HAP-1 (cell line): Measurements from ENCODE around the gene CFAP91.
"Not testable (repeated sequence)": the region's sequence is repeated elsewhere in the genome, so short reads cannot be mapped to it uniquely, and the experiment has no call there.

Experiments used
- DNase-seq, 2 experiments: peaks; one replicate each; pipeline ENCODE4 v3.0.0-alpha.2; 2016 to 2020; ENCODE audit warnings: low spot score in 2 of 2
- H3K27me3 ChIP-seq: fragments of 250-450 bp; sonication (Bioruptor Pico); 2 replicates; pipeline ENCODE4 v1.5.1; 2020; ENCODE audit warnings: low read depth, mild to moderate bottlenecking, moderate library complexity
- H3K36me3 ChIP-seq: fragments of 250-450 bp; sonication (Bioruptor Pico); replicated peaks from 2 replicates; pipeline ENCODE4 v1.5.1; 2020; ENCODE audit warnings: mild to moderate bottlenecking
- H3K4me1 ChIP-seq: fragments of 250-450 bp; sonication (Bioruptor Pico); 2 replicates; pipeline ENCODE4 v1.5.1; 2020; ENCODE audit warnings: mild to moderate bottlenecking
- H3K4me3 ChIP-seq: fragments of 250-450 bp; sonication (Bioruptor Pico); 2 replicates; pipeline ENCODE4 v1.5.1; 2020; ENCODE audit warnings: mild to moderate bottlenecking, moderate library complexity
- H3K9me3 ChIP-seq: fragments of 250-450 bp; sonication (Bioruptor Pico); 2 replicates; pipeline ENCODE4 v1.5.1; 2020; ENCODE audit warnings: mild to moderate bottlenecking, moderate library complexity
- in situ Hi-C: fragments of 300-500 bp; cut with MboI; formaldehyde crosslinking; loops from 3 replicates; pipeline ENCODE4 v1.14.3; 2020; ENCODE audit warnings: low sequenced_read_pairs, inconsistent platforms, mixed read lengths

The CFAP91 gene

DNA sequence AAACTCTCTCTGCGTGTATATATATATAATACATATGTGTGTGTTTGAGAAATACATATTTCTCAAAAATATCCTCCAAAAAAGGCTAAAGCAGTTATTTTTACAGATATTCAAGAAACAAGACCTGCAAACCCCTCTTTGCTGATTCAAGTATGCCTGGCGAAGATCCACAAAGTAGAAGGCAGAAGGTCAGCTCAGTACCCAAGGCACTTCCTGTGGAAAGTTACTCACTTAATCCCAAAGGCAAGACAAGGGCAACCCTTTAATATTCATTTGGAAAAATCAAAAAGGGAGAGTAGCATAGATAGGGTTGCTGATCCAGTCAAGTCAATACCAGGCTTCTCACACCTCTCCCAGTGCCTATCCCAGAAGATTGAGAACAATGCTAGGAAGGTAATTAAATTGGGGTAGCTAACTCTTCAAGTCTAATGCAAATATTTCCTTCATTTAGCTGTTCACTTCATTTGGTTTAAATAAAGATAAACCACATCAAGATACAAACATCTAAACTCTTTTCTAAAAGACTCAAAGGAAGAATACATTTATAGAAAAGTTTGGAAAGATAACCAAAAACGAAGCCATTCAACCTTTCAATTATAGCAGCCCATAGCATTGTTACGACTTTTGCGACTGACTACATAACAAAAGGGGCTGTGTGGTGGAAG is 32.8 kb upstream of the CFAP91 start:
- Histone ChIP-seq H3K4me3 (no peak overlapping the region), H3K9me3 (no peaks in the 10 kb centered on the region), H3K4me1 (peaks cover 23% of the 10 kb centered on the region), H3K27me3 (no peaks in the 10 kb centered on the region), H3K36me3 (peaks cover 28% of the 10 kb centered on the region)
- in situ Hi-C loops: no loop called here
- DNase-seq: peak; percentile 52 to 92

DNA sequence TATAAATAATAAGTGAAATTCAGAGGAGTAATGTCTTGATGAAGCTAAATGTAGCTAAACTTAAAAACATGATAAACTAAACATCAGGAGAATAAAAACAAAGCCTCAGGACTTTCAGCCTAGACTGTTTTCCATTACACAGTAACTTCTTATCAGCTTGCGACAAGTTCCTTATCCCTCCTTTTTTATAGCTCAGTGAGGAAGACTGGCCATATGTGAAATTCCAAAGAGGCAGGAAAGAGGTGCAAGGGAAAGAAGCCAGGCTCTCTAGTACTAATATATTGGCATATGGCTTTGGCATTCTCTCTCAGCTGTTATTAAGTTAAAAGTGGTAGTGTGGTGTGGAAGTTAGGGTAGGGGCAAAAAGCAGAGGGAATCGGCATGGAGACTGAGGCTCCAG is 30.0 kb upstream of the CFAP91 start:
- Histone ChIP-seq H3K27me3 (no peaks in the 10 kb centered on the region), H3K4me1 (peaks cover 27% of the 10 kb centered on the region), H3K36me3 (peaks cover 29% of the 10 kb centered on the region), H3K4me3 (no peak overlapping the region), H3K9me3 (no peaks in the 10 kb centered on the region)
- in situ Hi-C loops: no loop called here
- no peak for DNase-seq

DNA sequence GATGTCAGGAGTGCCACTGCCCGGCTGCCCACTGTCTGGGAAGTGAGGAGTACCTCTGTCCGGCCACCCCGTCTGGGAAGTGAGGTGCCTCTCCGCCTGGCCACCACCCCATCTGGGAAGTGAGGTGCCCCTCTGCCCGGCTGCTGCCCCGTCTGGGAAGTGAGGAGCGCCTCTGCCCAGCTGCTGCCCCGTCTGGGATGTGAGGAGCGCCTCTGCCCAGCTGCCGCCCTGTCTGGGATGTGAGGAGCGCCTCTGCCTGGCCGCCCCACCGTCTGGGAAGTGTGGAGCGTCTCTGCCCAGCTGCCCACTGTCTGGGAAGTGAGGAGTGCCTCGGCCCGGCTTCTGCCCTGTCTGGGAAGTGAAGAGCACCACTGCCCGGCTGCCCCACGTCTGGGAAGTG is 28.9 kb upstream of the CFAP91 start:
- H3K27me3 ChIP-seq: no peaks in the 10 kb centered on the region
- no peak overlapping the region for H3K4me3 ChIP-seq
- in situ Hi-C loops: no loop called here
- H3K9me3 ChIP-seq: no peaks in the 10 kb centered on the region
- DNase-seq: no peak
- H3K36me3 ChIP-seq: peaks cover 29% of the 10 kb centered on the region
- H3K4me1 ChIP-seq: peaks cover 28% of the 10 kb centered on the region

DNA sequence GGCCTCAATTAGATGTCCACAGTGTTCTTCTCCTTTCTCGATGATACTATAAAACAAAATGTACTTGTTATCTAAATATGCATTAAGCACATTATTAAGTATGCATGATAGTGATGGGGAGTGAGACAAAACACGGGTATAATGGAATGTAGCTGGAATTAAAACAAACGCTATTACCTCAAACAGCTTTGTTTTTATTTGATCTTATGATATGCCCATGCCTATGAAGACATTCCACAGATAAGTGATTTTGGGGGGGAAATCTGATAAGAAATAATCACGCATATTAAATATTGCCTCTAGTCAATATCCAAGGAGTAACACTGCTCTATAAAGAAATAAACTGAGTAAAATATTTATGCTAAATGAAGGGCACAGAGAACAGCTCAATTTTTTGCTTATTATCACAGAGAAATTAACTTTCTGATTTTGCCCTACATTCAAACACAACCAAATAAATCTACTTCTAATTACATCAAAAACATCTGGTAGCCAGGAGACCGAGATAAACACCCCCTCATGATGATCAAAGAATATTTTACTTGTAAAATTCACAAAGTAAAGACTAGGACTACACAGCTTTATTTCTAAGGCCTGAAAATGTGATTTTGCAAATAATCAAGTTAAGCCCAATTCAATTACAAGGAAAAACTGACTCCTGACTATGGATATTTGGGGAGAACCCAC is 27.5 kb upstream of the CFAP91 start:
- Histone ChIP-seq H3K9me3 (no peaks in the 10 kb centered on the region), H3K4me3 (no peak overlapping the region; the same call in 1 of the 2 replicates), H3K36me3 (peaks cover 24% of the 10 kb centered on the region), H3K27me3 (no peaks in the 10 kb centered on the region), H3K4me1 (peaks cover 16% of the 10 kb centered on the region)
- in situ Hi-C loops: loop anchor here (25.0 kb wide), 3 partner anchors 188 to 788 kb away; partner anchors contain the start of genes ARHGAP31 and TIMMDC1
- no peak for DNase-seq

DNA sequence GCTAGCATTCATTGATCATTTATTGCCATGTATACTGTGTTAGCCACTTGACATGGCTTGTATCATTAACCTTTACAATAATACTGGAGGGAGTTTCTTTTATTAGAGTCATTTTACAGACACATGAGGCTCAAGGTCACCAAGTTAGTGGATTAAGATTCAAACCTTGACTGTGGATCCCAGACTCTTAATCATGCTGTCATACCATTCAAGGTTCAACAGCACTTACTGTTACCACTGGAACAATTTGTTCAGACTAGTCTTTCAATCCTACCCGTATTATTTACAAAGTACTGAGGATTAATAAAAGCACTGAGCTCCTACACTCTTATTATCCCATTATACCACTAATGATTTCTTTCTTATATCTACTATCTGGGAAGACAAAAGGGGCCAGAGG is 26.8 kb upstream of the CFAP91 start:
- Histone ChIP-seq H3K4me3 (peak overlapping the region; percentile 56), H3K4me1 (peaks cover 10% of the 10 kb centered on the region), H3K9me3 (no peaks in the 10 kb centered on the region), H3K36me3 (peaks cover 24% of the 10 kb centered on the region), H3K27me3 (no peaks in the 10 kb centered on the region)
- in situ Hi-C loops: loop anchor here (25.0 kb wide), 3 partner anchors 189 to 789 kb away; partner anchors contain the start of genes ARHGAP31 and TIMMDC1
- DNase-seq: peak in 1 of 2 experiments; percentile 56

DNA sequence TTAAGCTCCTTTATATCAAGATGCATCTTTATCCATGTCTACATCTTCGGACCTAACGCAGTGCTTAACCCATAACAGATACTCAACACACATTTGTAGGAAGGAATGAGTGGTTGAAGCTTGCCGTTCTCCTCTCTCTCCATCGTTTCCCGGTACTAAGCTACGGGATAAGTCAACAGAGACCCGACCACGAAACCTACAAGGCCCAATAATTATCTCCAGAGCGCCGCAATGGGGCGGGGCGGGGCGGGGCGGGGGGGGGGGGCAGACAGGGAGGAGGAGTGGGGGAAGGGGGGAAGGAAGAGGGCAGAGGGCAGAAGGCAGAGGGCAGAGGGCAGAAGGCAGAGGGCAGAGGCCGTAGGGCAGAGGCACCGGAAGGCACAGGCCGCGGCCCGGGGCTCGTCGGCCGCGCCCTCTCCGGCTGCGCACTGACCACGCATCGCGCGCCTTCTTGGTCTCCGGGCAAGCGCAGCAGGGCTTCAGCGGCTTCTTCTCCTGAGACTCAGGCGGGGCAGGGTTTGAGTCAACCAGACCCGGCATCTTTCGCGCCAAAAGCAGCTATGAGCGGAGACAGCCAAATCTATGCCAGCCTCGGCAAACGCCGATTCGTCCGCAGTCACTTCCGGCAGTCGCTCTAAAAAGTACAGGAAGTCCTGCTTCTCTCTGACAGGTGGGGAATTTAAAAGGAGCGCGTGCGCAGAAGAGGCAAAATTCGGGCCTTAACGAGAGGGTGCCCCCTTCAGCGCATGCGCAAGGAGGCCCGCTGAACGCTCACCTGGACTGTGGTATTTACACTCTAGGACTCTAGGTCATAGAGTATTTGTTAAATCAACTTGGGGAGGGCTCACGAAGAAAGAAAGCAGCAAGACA is 25.8 kb upstream of the CFAP91 start, which contains the start of gene COX17:
TSS of gene COX17 (minus strand) at position 636 of the 870 bp plus-strand sequence. CDS start at position 540, 96 bp downstream.
- peaks cover 24% of the 10 kb centered on the region for H3K36me3 ChIP-seq
- H3K27me3 ChIP-seq: no peaks in the 10 kb centered on the region
- peak within 1 kb of the TSS; percentile 56 for H3K4me3 ChIP-seq
- H3K4me1 ChIP-seq: peaks cover 5% of the 10 kb centered on the region; the same call in 1 of the 2 replicates
- in situ Hi-C loops: loop anchor here (25.0 kb wide), 3 partner anchors 190 to 790 kb away; partner anchors contain the start of genes ARHGAP31 and TIMMDC1
- no peaks in the 10 kb centered on the region for H3K9me3 ChIP-seq
- DNase-seq: peak; percentile 94

DNA sequence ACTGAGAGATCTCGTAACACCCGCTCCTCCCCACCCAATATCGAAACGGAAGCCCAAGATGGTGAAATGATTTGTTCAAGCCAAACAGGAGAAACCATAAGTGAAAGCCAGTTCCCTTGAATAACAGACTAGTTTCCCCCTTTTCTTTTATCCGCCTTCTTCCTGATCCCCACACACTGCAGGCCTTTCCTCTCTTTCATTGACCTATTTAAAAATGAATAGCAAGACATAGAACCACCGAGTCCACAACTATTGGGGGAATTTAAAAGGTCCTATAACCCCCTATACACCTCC is 25.2 kb upstream of the CFAP91 start:
- in situ Hi-C loops: loop anchor here (25.0 kb wide), 3 partner anchors 190 to 790 kb away; partner anchors contain the start of genes ARHGAP31 and TIMMDC1
- DNase-seq: no peak
- Histone ChIP-seq H3K36me3 (peaks cover 18% of the 10 kb centered on the region), H3K9me3 (no peaks in the 10 kb centered on the region), H3K4me3 (peak overlapping the region; percentile 56), H3K27me3 (no peaks in the 10 kb centered on the region), H3K4me1 (peaks cover 5% of the 10 kb centered on the region; the same call in 1 of the 2 replicates)

DNA sequence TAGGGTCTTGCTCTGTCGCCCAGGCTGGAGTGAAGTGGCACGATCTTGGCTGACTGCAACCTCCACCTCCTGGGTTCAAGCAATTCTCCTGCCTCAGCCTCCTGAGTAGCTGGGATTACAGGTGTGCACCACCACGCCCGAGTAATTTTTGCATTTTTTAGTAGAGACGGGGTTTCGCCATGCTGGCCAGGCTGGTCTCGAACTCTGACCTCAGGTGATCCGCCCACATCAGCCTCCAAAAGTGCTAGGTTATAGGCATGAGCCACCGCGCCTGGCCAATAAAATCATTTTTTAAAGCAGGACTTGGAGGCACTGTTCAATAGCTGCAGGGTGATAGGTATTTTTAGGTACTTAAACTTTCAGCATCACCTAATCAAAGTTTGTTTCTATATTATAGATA is 24.6 kb upstream of the CFAP91 start:
- peaks cover 12% of the 10 kb centered on the region for H3K36me3 ChIP-seq
- not testable (repeated sequence) for H3K4me3 ChIP-seq, DNase-seq, H3K9me3 ChIP-seq, H3K4me1 ChIP-seq, H3K27me3 ChIP-seq
- in situ Hi-C loops: loop anchor here (25.0 kb wide), 3 partner anchors 191 to 791 kb away; partner anchors contain the start of genes ARHGAP31 and TIMMDC1

DNA sequence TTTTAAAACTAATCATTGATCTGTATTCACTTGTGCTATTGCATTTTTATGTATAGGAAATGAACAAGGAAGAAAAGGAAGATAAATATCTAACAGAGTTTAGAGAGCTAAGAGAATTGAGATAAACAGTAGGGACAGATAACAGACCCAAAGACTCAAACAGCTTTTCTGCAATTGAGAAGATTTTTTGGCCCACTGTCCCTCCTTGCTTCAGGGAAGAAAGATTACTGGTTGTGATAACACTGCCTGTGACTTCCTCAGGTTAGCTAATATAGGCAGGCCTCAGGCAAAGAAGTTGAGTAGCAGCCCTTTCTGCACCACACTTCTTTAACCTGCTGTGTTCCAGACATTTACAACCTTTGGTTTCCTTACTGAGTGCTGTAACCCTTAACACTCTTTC is 22.9 kb upstream of the CFAP91 start:
- Histone ChIP-seq H3K36me3 (peaks cover 3% of the 10 kb centered on the region), H3K4me3 (no peak overlapping the region), H3K4me1 (peaks cover 5% of the 10 kb centered on the region; the same call in 1 of the 2 replicates), H3K9me3 (no peaks in the 10 kb centered on the region), H3K27me3 (no peaks in the 10 kb centered on the region)
- in situ Hi-C loops: loop anchor here (25.0 kb wide), 3 partner anchors 193 to 793 kb away; partner anchors contain the start of genes ARHGAP31 and TIMMDC1
- no peak for DNase-seq

DNA sequence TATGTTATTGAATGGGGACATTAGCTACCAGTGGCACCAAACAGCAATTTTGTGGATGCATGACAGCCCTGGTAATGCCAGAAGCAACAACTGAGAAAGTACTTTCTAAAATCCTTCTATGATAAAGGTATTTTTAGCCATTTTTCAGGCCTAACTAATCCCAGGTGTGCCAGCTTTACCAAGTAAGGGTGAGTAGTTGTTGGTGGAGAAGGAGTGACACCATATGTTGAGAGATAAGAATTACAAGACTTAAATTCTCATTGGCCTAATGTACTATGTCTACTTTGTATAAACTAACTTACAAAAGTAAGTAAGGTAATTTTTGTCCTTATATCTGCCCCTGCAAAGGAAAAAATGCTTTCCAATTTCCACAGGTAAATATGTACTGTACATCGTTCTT is 21.5 kb upstream of the CFAP91 start:
- Histone ChIP-seq H3K4me3 (no peak overlapping the region), H3K9me3 (no peaks in the 10 kb centered on the region), H3K4me1 (peaks cover 5% of the 10 kb centered on the region; the same call in 1 of the 2 replicates), H3K36me3 (no peaks in the 10 kb centered on the region), H3K27me3 (no peaks in the 10 kb centered on the region)
- peak in 1 of 2 experiments; percentile 41 for DNase-seq
- in situ Hi-C loops: loop anchor here (25.0 kb wide), 3 partner anchors 194 to 794 kb away; partner anchors contain the start of genes ARHGAP31 and TIMMDC1

DNA sequence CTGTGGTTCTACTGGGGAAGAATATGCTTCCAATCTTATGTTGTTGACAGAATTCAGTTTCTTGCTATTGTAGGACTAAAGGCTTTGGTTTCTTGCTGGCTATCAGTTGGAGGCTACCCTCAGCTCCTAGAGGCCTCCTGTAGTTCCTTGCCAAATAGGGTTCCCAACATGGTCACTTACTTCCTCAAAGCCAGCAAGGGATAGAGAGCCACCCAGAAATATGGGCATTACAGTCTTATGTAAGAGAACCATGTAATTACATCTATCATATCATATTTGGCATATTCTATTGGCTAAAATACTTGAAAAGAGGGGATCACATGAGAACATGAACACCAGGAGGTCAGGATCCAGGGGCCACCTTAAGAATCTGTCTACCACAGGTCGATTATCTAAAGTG is 19.4 kb upstream of the CFAP91 start:
- Histone ChIP-seq H3K4me3 (no peak overlapping the region), H3K9me3 (no peaks in the 10 kb centered on the region), H3K27me3 (no peaks in the 10 kb centered on the region), H3K4me1 (no peaks in the 10 kb centered on the region), H3K36me3 (no peaks in the 10 kb centered on the region)
- DNase-seq: no peak
- in situ Hi-C loops: loop anchor here (25.0 kb wide), 3 partner anchors 196 to 796 kb away; partner anchors contain the start of genes ARHGAP31 and TIMMDC1

DNA sequence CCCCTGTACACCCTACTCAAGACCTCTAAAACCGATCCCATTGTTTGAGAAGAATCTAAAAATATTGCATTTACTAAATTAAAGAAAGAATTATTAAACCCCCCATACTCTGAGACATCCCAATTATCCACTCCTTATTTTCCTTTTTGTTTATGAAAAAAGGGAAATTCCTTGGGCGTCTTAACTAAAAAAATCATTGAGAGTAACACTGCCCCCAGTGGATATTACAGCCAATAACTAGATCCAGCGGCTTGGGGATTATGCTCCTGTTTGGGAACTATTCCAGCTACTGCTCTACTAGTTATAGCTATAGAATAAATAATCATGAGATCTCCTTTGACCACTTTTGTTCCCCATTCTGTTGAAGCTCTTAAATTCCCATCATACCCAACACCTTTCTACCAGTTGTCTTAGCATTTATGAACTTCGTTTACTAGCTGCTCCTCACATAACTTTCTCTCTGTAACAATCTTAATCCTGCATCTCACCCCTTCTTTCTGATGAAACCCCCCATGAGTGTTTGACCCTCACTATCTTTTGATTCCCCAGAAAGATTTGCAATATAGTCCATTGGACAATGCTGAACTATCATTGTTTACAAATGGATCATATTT is 12.7 kb upstream of the CFAP91 start:
- Histone ChIP-seq H3K27me3 (no peaks in the 10 kb centered on the region), H3K4me3 (no peak overlapping the region), H3K9me3 (no peaks in the 10 kb centered on the region), H3K4me1 (0 out of 2 replicates have a peak, but pooled peaks cover 4% of the 10 kb centered on the region), H3K36me3 (no peaks in the 10 kb centered on the region)
- in situ Hi-C loops: loop anchor here (25.0 kb wide), 3 partner anchors 203 to 803 kb away; partner anchors contain the start of genes ARHGAP31 and TIMMDC1
- DNase-seq: peak; percentile 32 to 39
